GM19438 (cell line): ENCODE data around the gene ASTL.
"Not testable (repeated sequence)": the region's sequence is repeated elsewhere in the genome, so short reads cannot be mapped to it uniquely, and the experiment has no call there.

Source experiments
- ATAC-seq: cut with Tn5 transposase; IDR thresholded peaks from one replicate; pipeline ENCODE4 v1.9.1; 2021; ENCODE audit warnings: low read depth; ENCODE audit not compliant: unreplicated experiment

ASTL gene

DNA sequence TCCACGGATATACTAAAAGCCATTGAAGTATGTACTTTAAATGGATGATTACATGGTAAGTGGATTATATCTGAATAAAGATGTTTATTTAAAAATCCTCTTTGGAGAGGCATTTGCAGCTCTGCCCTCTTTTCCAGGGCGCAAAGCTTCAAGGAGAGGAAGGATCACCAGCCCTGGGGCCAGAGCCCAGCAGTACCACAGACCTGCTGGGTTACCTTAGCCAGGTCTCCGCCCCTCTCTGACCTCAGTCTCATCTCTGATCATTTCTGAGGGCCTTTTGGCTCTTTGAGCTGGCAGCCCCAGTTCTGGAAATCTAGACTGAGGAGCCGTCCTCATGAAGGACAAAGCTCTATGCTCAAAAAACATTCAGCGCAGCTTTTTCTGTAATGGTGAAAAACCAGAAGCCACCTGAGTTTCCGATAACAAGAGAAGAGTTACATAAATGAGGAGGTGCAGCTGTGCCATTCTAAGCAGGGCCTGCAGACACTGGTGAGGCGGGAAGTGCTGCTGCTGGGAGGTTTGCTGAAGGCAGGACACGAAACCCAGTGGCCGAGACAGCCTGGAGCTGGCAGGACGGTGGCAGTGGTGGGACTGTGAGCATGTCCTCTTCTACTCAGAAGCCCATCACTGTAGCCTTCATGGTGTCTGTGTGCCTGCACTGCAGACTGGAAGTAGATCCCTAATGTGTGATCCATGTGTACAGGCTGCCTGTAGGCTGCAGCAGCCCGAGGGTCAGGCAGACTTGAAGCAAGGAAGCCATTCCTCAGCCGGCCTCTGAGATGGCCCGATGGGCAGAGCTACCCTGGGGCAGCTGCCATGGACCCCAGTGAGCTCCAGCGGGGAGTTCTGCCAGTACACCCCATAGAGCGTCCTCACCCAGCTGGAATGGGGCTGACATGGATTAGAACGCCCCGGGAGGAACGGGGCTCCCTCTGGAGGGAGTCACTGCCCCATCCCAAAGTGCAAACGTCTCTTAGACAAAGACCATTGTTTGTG lies 49.7 kb downstream of the ASTL start:
- no peak for ATAC-seq

- ATAC-seq = no peak
These were observed 51.2 kb downstream of the ASTL start for GRCh38 chr2:96087130-96087529.

- no peak for ATAC-seq
These were observed 52.6 kb downstream of the ASTL start for GRCh38 chr2:96085541-96086355.

DNA sequence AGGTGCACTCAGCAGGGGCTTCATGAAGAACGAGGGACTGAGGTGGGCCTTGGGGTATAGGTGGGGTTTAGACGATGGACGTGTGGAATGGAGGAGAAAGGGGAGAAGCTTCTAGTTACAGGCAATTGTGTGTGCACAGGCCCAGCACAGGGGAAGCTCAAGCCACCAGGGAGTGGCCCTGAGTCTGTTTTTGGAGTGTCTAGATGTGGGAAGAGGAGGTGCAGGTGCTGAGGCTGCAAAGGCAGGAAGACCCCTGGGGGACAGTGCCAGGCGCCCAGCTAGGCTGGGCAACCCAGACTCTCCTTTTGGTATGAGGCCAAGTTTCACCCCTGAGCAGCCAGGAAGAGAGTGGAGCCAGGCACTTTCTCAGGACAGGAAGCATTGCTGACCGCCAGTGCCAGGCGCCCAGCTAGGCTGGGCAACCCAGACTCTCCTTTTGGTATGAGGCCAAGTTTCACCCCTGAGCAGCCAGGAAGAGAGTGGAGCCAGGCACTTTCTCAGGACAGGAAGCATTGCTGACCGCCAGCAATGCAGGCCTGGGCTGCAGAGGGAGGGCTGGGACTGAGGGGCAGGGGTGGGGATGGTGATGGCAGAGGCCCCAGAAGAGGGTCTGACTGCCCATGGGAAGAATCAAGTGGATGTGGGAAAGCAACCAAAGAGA lies 53.3 kb downstream of the ASTL start:
- ATAC-seq = not testable (repeated sequence)

DNA sequence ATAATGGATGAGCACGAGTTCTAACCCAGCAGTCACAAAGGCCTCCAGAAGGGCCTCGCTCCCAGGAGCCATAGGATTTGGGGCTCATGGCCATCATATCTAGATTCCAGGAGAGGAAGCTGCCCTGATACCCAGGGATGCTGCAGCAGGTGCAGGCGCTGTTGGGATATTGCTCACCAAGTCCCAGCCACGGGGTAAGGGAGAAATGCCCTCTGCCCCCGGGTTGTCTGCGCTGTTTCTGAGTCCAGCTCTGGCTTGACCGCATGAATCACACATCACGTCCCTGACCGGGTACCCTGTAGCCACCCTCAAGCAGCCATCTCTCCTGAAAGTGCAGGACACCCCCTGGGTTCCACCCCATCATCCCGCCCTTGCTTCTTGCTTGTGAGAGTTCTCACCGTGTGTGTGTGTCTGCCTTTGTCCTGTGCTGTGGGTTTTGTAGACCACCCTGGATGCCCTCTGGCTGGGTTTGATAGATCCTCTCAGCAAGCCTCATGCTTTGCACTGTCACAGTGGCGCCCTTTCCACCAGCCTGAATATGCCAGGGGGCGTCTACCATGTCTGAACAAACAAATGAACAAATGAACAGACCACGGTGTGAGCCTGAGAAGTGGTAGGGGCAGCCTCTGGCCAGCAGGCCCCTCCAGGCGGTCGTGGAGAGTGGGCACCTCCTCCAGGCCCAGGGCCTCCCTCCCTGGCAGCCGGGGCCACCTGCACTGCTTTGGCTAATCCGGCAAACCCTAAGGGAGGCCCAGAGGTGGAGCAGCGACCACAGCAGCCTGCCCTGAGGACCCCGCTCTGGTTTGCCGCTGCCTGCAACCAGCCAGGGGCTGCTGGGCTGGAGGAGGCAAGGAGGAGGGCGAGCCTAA lies 54.1 kb downstream of the ASTL start:
- no peak for ATAC-seq

DNA sequence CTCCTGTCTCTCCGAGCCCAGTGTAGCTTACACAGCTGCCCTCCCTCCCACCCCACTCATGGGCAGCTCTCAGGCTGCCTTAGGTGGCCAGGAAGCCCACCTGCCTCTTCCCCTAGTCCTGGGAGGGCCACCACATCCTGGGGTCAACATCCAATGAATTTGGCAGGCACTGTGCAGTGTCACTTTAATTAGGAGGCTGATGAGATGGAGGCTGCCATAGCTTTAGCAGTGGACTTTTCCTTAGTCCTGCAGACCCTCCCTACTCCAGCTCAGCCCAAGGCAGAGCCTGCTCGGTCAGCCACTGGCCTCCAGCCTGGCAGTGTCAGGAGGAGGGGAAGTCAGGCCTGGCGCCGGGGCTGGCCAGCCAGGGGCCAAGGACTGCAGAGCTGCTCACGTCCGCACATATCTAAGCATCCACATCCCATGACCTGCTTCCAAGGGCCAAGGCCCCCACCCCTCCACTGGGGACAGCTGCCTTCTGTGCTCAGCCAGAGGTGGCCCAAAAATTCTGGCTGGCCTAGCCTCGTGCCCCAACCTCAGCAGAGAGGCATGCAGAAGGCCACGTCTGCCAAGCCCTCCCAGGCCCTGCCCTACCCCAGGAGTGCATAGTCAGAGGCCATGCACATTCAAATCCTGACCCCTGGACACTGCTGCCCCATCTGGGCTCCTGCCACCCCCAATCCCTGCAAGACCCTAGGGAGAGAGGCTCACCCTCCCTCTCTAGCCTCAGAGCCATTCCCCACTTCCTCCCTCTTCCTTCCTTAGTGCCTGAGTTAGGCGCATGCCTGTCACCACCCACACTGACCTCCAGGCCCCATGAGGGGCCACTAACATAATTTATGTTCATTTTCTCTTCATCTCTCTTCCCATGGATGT lies 55.0 kb downstream of the ASTL start:
- ATAC-seq = no peak

GRCh38 chr2:96082211-96083063 lies 55.9 kb downstream of the ASTL start:
- ATAC-seq = no peak

GRCh38 chr2:96081042-96081441 lies 57.3 kb downstream of the ASTL start:
- ATAC-seq = no peak

DNA sequence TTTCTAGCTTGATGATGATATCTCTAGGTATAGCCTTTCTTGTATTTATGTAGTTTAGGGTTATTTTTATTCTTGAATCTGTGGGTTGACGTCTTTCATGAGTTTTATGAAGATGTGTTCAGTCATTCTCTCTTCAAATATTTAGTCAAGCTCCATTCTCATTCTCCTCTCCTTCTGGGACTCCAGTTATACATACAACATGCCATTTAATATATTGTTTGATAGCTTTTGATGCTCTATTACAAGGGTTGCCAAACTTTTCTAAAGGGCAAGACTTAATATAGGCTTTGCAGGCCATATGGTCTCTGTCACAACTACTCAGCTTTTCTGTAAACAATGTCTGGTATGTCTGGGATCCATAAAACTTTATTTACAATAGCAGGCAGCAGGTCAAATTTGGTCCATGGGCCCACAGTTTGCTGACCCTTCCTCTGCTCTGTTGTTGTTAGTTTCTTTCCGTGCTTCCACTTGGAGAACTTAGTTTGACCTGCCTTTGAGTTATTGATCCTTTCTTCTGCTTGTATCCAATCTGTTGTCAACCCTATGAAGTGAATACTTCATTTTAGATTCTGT lies 63.0 kb downstream of the ASTL start:
- no peak for ATAC-seq

DNA sequence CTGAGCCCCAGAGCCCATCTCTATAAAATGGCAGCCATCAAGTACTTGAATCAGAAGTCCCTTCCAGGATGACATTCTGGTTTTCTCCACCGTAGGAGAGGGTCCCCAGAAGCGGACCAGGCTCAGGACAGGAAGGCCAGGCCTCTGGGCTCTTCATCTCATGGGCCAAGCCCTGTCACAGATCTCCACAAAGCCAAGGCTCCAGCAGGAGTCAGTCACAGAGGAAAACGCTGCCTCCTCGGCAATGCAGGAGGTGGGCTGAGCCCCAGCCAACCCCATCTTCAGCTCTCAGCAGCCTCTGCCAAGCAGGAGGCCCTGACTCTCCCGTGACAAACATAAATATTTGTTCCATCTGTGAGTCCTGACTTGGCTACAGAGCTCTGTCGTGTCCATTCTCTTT lies 64.1 kb downstream of the ASTL start:
- ATAC-seq = no peak

DNA sequence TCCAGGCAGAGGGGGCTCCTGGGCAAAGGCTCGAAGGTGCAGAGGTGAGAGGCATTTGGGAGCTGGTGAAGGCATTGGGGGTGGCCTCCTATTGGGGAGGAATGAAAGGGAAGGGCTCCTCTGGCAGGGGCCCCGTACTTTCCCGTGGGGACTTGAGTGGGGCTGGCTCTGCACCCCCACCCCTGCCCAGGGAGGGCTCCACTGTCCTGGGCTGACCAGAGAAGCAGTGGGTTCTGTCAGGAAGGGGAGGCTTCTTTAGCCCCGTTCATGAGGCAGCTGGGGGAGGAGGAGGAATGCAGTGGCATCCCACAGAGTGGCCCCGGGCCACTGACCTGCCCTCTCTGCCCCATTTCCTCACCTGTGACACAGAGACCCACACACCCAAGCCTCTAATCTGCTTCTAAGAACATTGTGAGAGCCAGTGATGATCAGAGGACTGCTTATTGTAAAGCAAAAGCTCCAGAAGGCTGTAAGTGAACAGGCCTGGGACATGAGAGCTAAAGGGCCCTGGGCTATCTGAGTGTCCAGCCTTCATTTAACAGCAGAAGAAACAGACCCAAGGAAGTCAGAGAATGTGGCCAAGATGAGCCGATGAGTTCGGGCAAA lies 65.0 kb downstream of the ASTL start:
- ATAC-seq = no peak
